ENCODE results near the gene ADARB2. TPM values are rescaled to one million over a fixed set of nuclear protein-coding genes. Genes with fewer than 3 reads are reported as not detected.

The ADARB2 gene
- total and polyA plus RNA-seq, 10 of the 15 experiments (the other 5 are each of a cell fraction or from before 2014, with no cell fraction given): 0.02 to 4.1 (median 0.76) TPM

- no peaks in the 10 kb centered on the region for H3K79me2 ChIP-seq (ENCODE audit: control insufficient read depth, insufficient read depth, low read length)
- in situ Hi-C loops (cut with MboI): no loop called here
- 32% methylated on average over 8 of the region's 8 CpGs for WGBS (ENCODE audit: insufficient coverage, insufficient replicate concordance, low lambda C conversion rate, missing lambda C conversion rate)
- no peak overlapping the region for H3K9ac ChIP-seq (ENCODE audit: control insufficient read depth, insufficient read depth, low read length)
- FAIRE-seq (no peak), DNase-seq (ENCODE audit: low read depth, low spot score) (no peak), ATAC-seq (no peak)
- POLR2A ChIA-PET: no interaction called here
- BruUV-seq (replicated peaks): no TSS peak
- H3K9me3 ChIP-seq (replicated peaks; ENCODE audit: control insufficient read depth, insufficient read depth, low read length): no peaks in the 10 kb centered on the region; the same call in 2 of the 3 replicates
- SMC1A ChIA-PET (ENCODE audit: uncharacterized antibody, unreplicated experiment): no interaction called here
- H3K4me3 ChIP-seq: no peak overlapping the region
- H3K4me2 ChIP-seq (ENCODE audit: control insufficient read depth, insufficient read depth): no peak overlapping the region
- intact Hi-C loops (cut with micrococcal nuclease; ENCODE audit: unreplicated experiment): no loop called here
- H2AFZ ChIP-seq (ENCODE audit: control insufficient read depth, low read depth, low read length): no peak overlapping the region
- RAD21 ChIA-PET (ENCODE audit: unreplicated experiment): no interaction called here
- CTCF ChIA-PET: no interaction called here
- no peaks in the 10 kb centered on the region for H3K27me3 ChIP-seq (replicated peaks in 1 of 2; ENCODE audit: control insufficient read depth in 2 of 2, insufficient read depth in 2 of 2, low read length in 1 of 2)
- no peaks in the 10 kb centered on the region for H4K20me1 ChIP-seq (ENCODE audit: control insufficient read depth, insufficient read depth)
- no peaks in the 10 kb centered on the region for H3K36me3 ChIP-seq (ENCODE audit: control insufficient read depth in 2 of 2, insufficient read depth in 2 of 2, low read length in 1 of 2)
- TF ChIP-seq HSF1 (IDR thresholded peaks at IDR 0.05; ENCODE audit: low read depth, low read length): no peak
- TF ChIP-seq RCOR1 (conservative IDR thresholded peaks at IDR 0.05; ENCODE audit: low read depth, low read length): no peak
- no peak for TF ChIP-seq JUND (IDR thresholded peaks at IDR 0.05; ENCODE audit: low read depth, low read length)
- TF ChIP-seq SMARCA5 (IDR thresholded peaks at IDR 0.05): no peak
- no peak for TF ChIP-seq SIX5 (IDR thresholded peaks at IDR 0.05; ENCODE audit: low read depth, low read length, severe bottlenecking)
- no peak for TF ChIP-seq ATF3 (IDR thresholded peaks at IDR 0.05; ENCODE audit: borderline replicate concordance, extremely low read depth, low read depth, low read length)
- no peak for TF ChIP-seq JUNB (IDR thresholded peaks at IDR 0.05)
- TF ChIP-seq POLR2A (IDR thresholded peaks at IDR 0.05; ENCODE audit: low read depth, low read length): no peak
- no peak for TF ChIP-seq RAD21 (IDR thresholded peaks at IDR 0.05; ENCODE audit: insufficient read depth, low read depth, low read length)
- TF ChIP-seq GABPA (IDR thresholded peaks at IDR 0.05; ENCODE audit: low read depth): no peak
- TF ChIP-seq NRF1 (conservative IDR thresholded peaks at IDR 0.05; ENCODE audit: low read depth, low read length): no peak
- H3K4me1 ChIP-seq (ENCODE audit: control insufficient read depth, insufficient read depth, low read length): no peaks in the 10 kb centered on the region
- no peak overlapping the region for H3K27ac ChIP-seq (ENCODE audit: control insufficient read depth, insufficient read depth)
These were observed 497.0 kb downstream of the ADARB2 start for GRCh38 chr10:1240341-1240775.

Measured in GM12878 (cell line).